ENCODE results near the gene RNF14. TPM values are rescaled to one million over a fixed set of nuclear protein-coding genes. Genes with fewer than 3 reads are reported as not detected.

The RNF14 gene
- polyA plus RNA-seq, 3 donors: 9.7 to 52.8 (median 31.2) TPM

GRCh38 chr5:141928051-141928450, 40.9 kb upstream of the RNF14 start:
- H3K27ac ChIP-seq (ENCODE audit: low read depth in 1 of 2, low read length in 2 of 2): no peak overlapping the region
- no peak for DNase-seq
- no peak overlapping the region for H3K4me2 ChIP-seq (replicated peaks; ENCODE audit: extremely low read depth, low read length, poor library complexity, severe bottlenecking)
- no peaks in the 10 kb centered on the region for H3K9me3 ChIP-seq (replicated peaks in 1 of 2; ENCODE audit: control insufficient read depth in 1 of 2, insufficient read depth in 1 of 2, low read length in 2 of 2)
- Mint-ChIP-seq H3K27ac (peak overlapping the region in 1 of 7 donors; percentile 43), H3K9me3 (no peaks in the 10 kb centered on the region), H3K4me1 (peaks cover 15% of the 10 kb centered on the region), H3K27me3 (ENCODE audit: low read depth in 3 of 3) (peaks cover 0 to 2% (median 0%) of the 10 kb centered on the region in 3 donors), H3K36me3 (peaks cover 70 to 80% of the 10 kb centered on the region in 2 donors), H3K4me3 (no peak overlapping the region)
- H3K36me3 ChIP-seq (replicated peaks in 1 of 2; ENCODE audit: control insufficient read depth in 1 of 2, insufficient read depth in 2 of 2, low read length in 2 of 2): peaks cover 73 to 78% of the 10 kb centered on the region in 2 donors
- peaks cover 10 to 11% of the 10 kb centered on the region in 2 donors for H3K4me1 ChIP-seq (ENCODE audit: control insufficient read depth in 1 of 2, insufficient read depth in 2 of 2, low read length in 2 of 2)
- no peak overlapping the region for H2AFZ ChIP-seq (ENCODE audit: insufficient read depth, low read depth, low read length, poor library complexity, severe bottlenecking)
- H3K9ac ChIP-seq (ENCODE audit: insufficient read depth, low read length, poor library complexity, severe bottlenecking): no peak overlapping the region
- TF ChIP-seq CTCF (IDR thresholded peaks at IDR 0.05): no peak
- 49% methylated on average over 6 of the region's 8 CpGs for WGBS (ENCODE audit: insufficient coverage)
- peaks cover 14% of the 10 kb centered on the region for H3K79me2 ChIP-seq (ENCODE audit: insufficient read depth, low read length)
- intact Hi-C loops (cut with micrococcal nuclease): no loop called here
- peaks cover 38% of the 10 kb centered on the region for H4K20me1 ChIP-seq (ENCODE audit: insufficient read depth, low read length)
- H3K4me3 ChIP-seq (replicated peaks in 1 of 3; ENCODE audit: low read depth in 2 of 3, low read length in 3 of 3): no peak overlapping the region
- H3K27me3 ChIP-seq (ENCODE audit: control insufficient read depth in 2 of 2, insufficient read depth in 2 of 2, low read length in 2 of 2): no peaks in the 10 kb centered on the region

GRCh38 chr5:141929398-141930058, 39.4 kb upstream of the RNF14 start:
- H3K27me3 Mint-ChIP-seq (ENCODE audit: low read depth in 3 of 3): peaks cover 0 to 2% (median 0%) of the 10 kb centered on the region in 3 donors
- H3K27ac ChIP-seq (ENCODE audit: low read depth in 1 of 2, low read length in 2 of 2): no peak overlapping the region
- peaks cover under 1 to 1% of the 10 kb centered on the region in 2 donors for H3K4me1 ChIP-seq (ENCODE audit: control insufficient read depth in 1 of 2, insufficient read depth in 2 of 2, low read length in 2 of 2)
- no peak overlapping the region for H3K4me3 Mint-ChIP-seq
- WGBS (ENCODE audit: insufficient coverage): 97% methylated on average over 13 of the region's 19 CpGs
- H3K4me1 Mint-ChIP-seq: peaks cover 8% of the 10 kb centered on the region
- no peak for TF ChIP-seq CTCF (IDR thresholded peaks at IDR 0.05)
- H3K79me2 ChIP-seq (ENCODE audit: insufficient read depth, low read length): peaks cover 9% of the 10 kb centered on the region
- H3K36me3 ChIP-seq (replicated peaks in 1 of 2; ENCODE audit: control insufficient read depth in 1 of 2, insufficient read depth in 2 of 2, low read length in 2 of 2): peaks cover 88 to 93% of the 10 kb centered on the region in 2 donors
- intact Hi-C loops (cut with micrococcal nuclease): no loop called here
- DNase-seq: no peak
- peaks cover 81 to 95% of the 10 kb centered on the region in 2 donors for H3K36me3 Mint-ChIP-seq
- peaks cover 32% of the 10 kb centered on the region for H4K20me1 ChIP-seq (ENCODE audit: insufficient read depth, low read length)
- H3K27ac Mint-ChIP-seq: peak overlapping the region in 3 of 7 donors; percentile 15 to 56 (median 40)
- H3K9ac ChIP-seq (ENCODE audit: insufficient read depth, low read length, poor library complexity, severe bottlenecking): no peak overlapping the region
- no peaks in the 10 kb centered on the region for H3K9me3 ChIP-seq (replicated peaks in 1 of 2; ENCODE audit: control insufficient read depth in 1 of 2, insufficient read depth in 1 of 2, low read length in 2 of 2)
- no peak overlapping the region for H2AFZ ChIP-seq (ENCODE audit: insufficient read depth, low read depth, low read length, poor library complexity, severe bottlenecking)
- H3K27me3 ChIP-seq (ENCODE audit: control insufficient read depth in 2 of 2, insufficient read depth in 2 of 2, low read length in 2 of 2): no peaks in the 10 kb centered on the region
- no peak overlapping the region for H3K4me3 ChIP-seq (replicated peaks in 1 of 3; ENCODE audit: low read depth in 2 of 3, low read length in 3 of 3)
- peaks cover 0 to 1% (median 0%) of the 10 kb centered on the region in 7 donors for H3K9me3 Mint-ChIP-seq
- H3K4me2 ChIP-seq (replicated peaks; ENCODE audit: extremely low read depth, low read length, poor library complexity, severe bottlenecking): no peak overlapping the region

All from CD14-positive monocyte (primary cell).